ENCODE measurements around the gene DHTKD1. TPM values are rescaled to one million over a fixed set of nuclear protein-coding genes. Genes with fewer than 3 reads are reported as not detected.
"Not testable (repeated sequence)": the region's sequence is repeated elsewhere in the genome, so short reads cannot be mapped to it uniquely, and the experiment has no call there.

Gene DHTKD1
- total RNA-seq, 1 experiment from 2014 or later, result 27.4 TPM

GRCh38 chr10:12150163-12150562 is 81.4 kb downstream of the DHTKD1 start:
- Histone ChIP-seq H3K27me3 (no peaks in the 10 kb centered on the region), H3K4me3 (no peak overlapping the region), H3K4me1 (no peaks in the 10 kb centered on the region), H3K27ac (no peak overlapping the region), H3K36me3 (0 out of 2 replicates have a peak, but pooled peaks cover 10% of the 10 kb centered on the region), H3K9me3 (replicated peaks) (no peaks in the 10 kb centered on the region)
- DNase-seq, result no peak

DNA sequence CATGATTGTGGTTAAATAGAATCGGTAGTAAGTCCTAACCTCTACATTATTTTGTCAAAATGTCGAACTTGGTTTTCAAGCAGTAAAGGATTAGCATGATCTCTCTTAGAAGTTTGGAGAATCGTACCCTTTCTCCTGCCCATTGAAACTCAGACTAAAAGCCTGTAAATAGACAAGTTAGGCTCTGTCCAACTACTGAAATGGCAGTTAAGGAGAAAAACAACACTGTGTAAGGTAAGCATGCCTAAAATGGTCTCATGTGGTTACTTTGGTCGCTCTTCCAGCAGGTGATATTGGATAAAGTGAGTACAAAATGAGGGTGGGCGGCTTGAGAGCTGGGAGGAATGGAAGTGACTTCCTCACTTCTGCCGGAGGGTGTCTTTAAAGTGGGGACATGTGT is 85.8 kb downstream of the DHTKD1 start:
- Histone ChIP-seq H3K4me3 (no peak overlapping the region), H3K4me1 (no peaks in the 10 kb centered on the region), H3K27ac (no peak overlapping the region), H3K36me3 (peaks cover 12% of the 10 kb centered on the region), H3K9me3 (replicated peaks) (no peaks in the 10 kb centered on the region), H3K27me3 (no peaks in the 10 kb centered on the region)
- DNase-seq, result no peak

GRCh38 chr10:12156367-12157123 is 87.8 kb downstream of the DHTKD1 start:
- no peak overlapping the region for H3K27ac ChIP-seq
- H3K4me3 ChIP-seq, result no peak overlapping the region
- no peaks in the 10 kb centered on the region for H3K27me3 ChIP-seq
- no peaks in the 10 kb centered on the region for H3K9me3 ChIP-seq (replicated peaks)
- DNase-seq, result no peak
- H3K4me1 ChIP-seq, result no peaks in the 10 kb centered on the region
- peaks cover 7% of the 10 kb centered on the region for H3K36me3 ChIP-seq

- H3K27me3 ChIP-seq, result no peaks in the 10 kb centered on the region
- H3K4me3 ChIP-seq, result no peak overlapping the region
- no peaks in the 10 kb centered on the region for H3K9me3 ChIP-seq (replicated peaks)
- H3K27ac ChIP-seq, result no peak overlapping the region
- H3K4me1 ChIP-seq, result no peaks in the 10 kb centered on the region
- peaks cover 10% of the 10 kb centered on the region for H3K36me3 ChIP-seq
- no peak for DNase-seq
Measured at GRCh38 chr10:12158111-12158510, 89.4 kb downstream of the DHTKD1 start.

- Histone ChIP-seq H3K27ac (no peak overlapping the region), H3K4me1 (no peaks in the 10 kb centered on the region), H3K27me3 (no peaks in the 10 kb centered on the region), H3K36me3 (peaks cover 6% of the 10 kb centered on the region), H3K4me3 (no peak overlapping the region), H3K9me3 (replicated peaks) (no peaks in the 10 kb centered on the region)
- no peak for DNase-seq
Measured at GRCh38 chr10:12160664-12161063, 91.9 kb downstream of the DHTKD1 start.

GRCh38 chr10:12162927-12163326 is 94.2 kb downstream of the DHTKD1 start:
- peaks cover 20% of the 10 kb centered on the region for H3K36me3 ChIP-seq

GRCh38 chr10:12164085-12164484 is 95.3 kb downstream of the DHTKD1 start:
- no peaks in the 10 kb centered on the region for H3K9me3 ChIP-seq (replicated peaks)
- H3K4me1 ChIP-seq, result no peaks in the 10 kb centered on the region
- H3K36me3 ChIP-seq, result peaks cover 23% of the 10 kb centered on the region
- DNase-seq, result no peak
- H3K27ac ChIP-seq, result no peak overlapping the region
- no peaks in the 10 kb centered on the region for H3K27me3 ChIP-seq
- H3K4me3 ChIP-seq, result no peak overlapping the region

More at GRCh38 chr10:12162927-12163326, 94.2 kb downstream of the DHTKD1 start:
- no peak for DNase-seq
- Histone ChIP-seq H3K27me3 (no peaks in the 10 kb centered on the region), H3K9me3 (replicated peaks) (no peaks in the 10 kb centered on the region), H3K27ac (no peak overlapping the region), H3K4me1 (no peaks in the 10 kb centered on the region), H3K4me3 (no peak overlapping the region)

- H3K27ac ChIP-seq, result no peak overlapping the region
- H3K4me1 ChIP-seq, result no peaks in the 10 kb centered on the region
- no peaks in the 10 kb centered on the region for H3K9me3 ChIP-seq (replicated peaks)
- H3K36me3 ChIP-seq, result peaks cover 27% of the 10 kb centered on the region
- no peak for DNase-seq
- H3K4me3 ChIP-seq, result no peak overlapping the region
- no peaks in the 10 kb centered on the region for H3K27me3 ChIP-seq
Measured at GRCh38 chr10:12165036-12165435, 96.3 kb downstream of the DHTKD1 start.

DNA sequence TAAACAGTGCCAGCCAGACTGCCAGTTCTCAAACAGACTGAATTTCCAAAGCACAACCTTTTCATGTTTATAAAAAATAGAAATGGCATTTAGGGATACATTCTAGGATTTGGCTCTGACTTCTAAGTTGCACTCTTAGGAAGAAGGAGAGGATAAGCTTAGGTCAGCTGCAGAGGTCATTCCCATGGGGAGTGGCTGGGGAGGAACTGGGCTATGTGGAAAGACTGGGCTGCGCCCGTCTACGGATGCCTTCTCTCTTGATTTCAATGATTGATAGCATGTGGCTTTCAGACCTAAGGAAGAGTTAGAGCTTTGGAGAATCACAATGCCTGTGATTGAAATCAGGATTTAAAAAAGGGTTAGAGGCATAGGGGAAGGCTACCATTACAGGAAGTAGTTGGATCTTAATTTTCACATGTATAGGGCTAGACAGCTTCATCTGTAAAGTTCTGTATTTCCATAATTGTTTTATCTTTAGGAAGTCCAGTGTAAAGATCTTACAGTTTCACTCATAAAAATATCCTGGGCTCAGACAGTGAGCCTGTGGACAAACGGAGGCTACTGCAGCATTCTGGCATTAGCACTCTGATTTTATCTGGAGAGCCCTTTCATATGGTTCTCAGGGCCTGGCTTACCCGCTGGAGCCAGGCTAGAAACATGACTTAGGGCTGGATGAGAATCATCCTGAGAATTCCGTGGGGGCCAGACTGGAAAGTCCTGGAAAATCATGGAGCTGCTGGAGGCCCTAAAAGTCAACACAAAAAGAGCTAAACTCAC is 97.4 kb downstream of the DHTKD1 start:
- Histone ChIP-seq H3K27me3 (no peaks in the 10 kb centered on the region), H3K36me3 (peaks cover 32% of the 10 kb centered on the region), H3K27ac (no peak overlapping the region)

DNA sequence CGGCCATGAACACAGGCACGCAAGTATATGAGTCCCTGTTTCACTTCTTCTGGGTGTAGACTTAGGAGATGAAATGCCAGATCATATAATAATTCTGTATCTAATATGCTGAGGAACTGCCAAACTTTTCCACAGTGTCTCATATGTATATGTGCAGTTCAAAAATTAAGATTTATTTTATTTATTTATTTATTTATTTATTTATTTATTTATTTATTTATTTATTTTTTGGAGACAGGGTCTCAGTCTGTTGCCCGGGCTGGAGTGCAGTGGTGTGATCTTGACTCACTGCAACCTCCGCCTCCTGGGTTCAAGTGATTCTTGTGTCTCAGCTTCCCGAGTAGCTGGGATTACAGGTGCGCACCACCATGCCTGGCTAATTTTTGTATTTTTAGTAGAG is 102.8 kb downstream of the DHTKD1 start:
- H3K36me3 ChIP-seq, result peaks cover 38% of the 10 kb centered on the region
- H3K4me3 ChIP-seq; DNase-seq; H3K9me3 ChIP-seq (replicated peaks); H3K27me3 ChIP-seq; H3K27ac ChIP-seq; H3K4me1 ChIP-seq: not testable (repeated sequence)

More for the DNA sequence above, 97.4 kb downstream of the DHTKD1 start:
- no peaks in the 10 kb centered on the region for H3K9me3 ChIP-seq (replicated peaks)
- H3K4me1 ChIP-seq, result no peaks in the 10 kb centered on the region
- H3K4me3 ChIP-seq, result no peak overlapping the region
- no peak for DNase-seq

Other genes starting within 250 kb of the DHTKD1 start
- 10.7 and 14.6 TPM in 2 replicates for gene PROSER2, start 245.6 kb upstream of the DHTKD1 start, total RNA-seq (2014; rRNA removed; shearing (Covaris generic))
- 21.8 and 22.9 TPM in 2 replicates for gene UPF2, start 26.1 kb upstream of the DHTKD1 start, total RNA-seq (2014; rRNA removed; shearing (Covaris generic))
- 12.1 and 14.0 TPM in 2 replicates for gene SEC61A2, start 60.7 kb downstream of the DHTKD1 start, total RNA-seq (2014; rRNA removed; shearing (Covaris generic))
- 55.8 and 57.3 TPM in 2 replicates for gene NUDT5, start 126.9 kb downstream of the DHTKD1 start, total RNA-seq (2014; rRNA removed; shearing (Covaris generic))
- 118 and 119 TPM in 2 replicates for gene CDC123, start 127.2 kb downstream of the DHTKD1 start, total RNA-seq (2014; rRNA removed; shearing (Covaris generic))